Gastrocnemius medialis (tissue), 4 donors: ENCODE data around the gene BCOR.

ENCODE experiments used
- POLR2A ChIP-seq, 2 donors: fragments of 450-650 bp; IDR thresholded peaks; one replicate each; pipeline ENCODE4 v1.6.1; 2017; ENCODE audit warnings: antibody characterized with exemption in 2 of 2, mild to moderate bottlenecking in 2 of 2, moderate library complexity in 2 of 2
- TF ChIP-seq, protein P1 (sequence below), 5 experiments: fragments of 450-650 bp in 3 of 5; fragments of 200-600 bp in 2 of 5; sonication (generic) in 2 of 5; IDR thresholded peaks in 4 of 5; conservative IDR thresholded peaks in 1 of 5; 1 replicate in 4 of 5; 2 replicates in 1 of 5; pipeline ENCODE4 v1.5.1; 2016 to 2019; ENCODE audit warnings: antibody characterized with exemption in 5 of 5, mild to moderate bottlenecking in 3 of 5, moderate library complexity in 3 of 5

DNA sequence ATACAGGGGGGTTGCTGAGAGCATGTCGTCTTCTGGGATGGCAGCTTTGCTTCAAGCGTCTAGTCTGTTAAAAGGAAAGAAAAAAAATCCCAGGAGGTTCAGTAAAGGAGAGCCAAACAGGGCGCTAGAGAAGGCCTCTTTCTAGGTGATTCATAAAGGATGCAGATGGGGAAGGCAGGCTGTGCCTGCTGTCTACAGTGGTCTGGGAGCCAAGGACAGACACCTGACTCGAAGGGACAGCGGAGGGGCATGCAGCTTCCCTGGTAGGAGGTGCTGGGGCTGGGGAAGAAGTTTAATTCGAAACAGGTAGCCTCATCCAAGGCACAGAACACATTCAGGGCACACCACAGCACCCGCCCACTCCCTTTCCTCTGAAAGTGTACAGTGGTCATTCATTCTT, 19.9 kb downstream of the BCOR start:
- TF ChIP-seq, protein P1, sequence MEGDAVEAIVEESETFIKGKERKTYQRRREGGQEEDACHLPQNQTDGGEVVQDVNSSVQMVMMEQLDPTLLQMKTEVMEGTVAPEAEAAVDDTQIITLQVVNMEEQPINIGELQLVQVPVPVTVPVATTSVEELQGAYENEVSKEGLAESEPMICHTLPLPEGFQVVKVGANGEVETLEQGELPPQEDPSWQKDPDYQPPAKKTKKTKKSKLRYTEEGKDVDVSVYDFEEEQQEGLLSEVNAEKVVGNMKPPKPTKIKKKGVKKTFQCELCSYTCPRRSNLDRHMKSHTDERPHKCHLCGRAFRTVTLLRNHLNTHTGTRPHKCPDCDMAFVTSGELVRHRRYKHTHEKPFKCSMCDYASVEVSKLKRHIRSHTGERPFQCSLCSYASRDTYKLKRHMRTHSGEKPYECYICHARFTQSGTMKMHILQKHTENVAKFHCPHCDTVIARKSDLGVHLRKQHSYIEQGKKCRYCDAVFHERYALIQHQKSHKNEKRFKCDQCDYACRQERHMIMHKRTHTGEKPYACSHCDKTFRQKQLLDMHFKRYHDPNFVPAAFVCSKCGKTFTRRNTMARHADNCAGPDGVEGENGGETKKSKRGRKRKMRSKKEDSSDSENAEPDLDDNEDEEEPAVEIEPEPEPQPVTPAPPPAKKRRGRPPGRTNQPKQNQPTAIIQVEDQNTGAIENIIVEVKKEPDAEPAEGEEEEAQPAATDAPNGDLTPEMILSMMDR (IDR thresholded peaks at IDR 0.05 in 4 of 5, conservative IDR thresholded peaks at IDR 0.05 in 1 of 5) = no peak
- TF ChIP-seq POLR2A (IDR thresholded peaks at IDR 0.05) = no peak
